Stimulated activated naive B cell treated with anti-CD40 and anti-IgM and Interleukin-4, amounts not matched to agents 10 μg/mL and 1 μg/mL and 100 μg/mL, for 72 hours (primary cell): ENCODE results near the gene LRRC45.

Source experiments
- ATAC-seq, 2 donors: fragments of 150-1000 bp; cut with Tn5 transposase; replicated peaks; 2 replicates each; pipeline ENCODE4 v1.10.0; 2021; ENCODE audit warnings: moderate library complexity in 1 of 2
- DNase-seq: peaks from one replicate; pipeline ENCODE4 v3.0.0; 2021
- H3K27ac Mint-ChIP-seq: one replicate; pipeline ENCODE4 v1.8.0; 2022; ENCODE audit warnings: mild to moderate bottlenecking, mixed read lengths
- H3K27me3 Mint-ChIP-seq, 2 donors: one replicate each; pipeline ENCODE4 v1.8.0; 2022; ENCODE audit warnings: mixed read lengths in 2 of 2
- H3K36me3 Mint-ChIP-seq, 2 donors: one replicate each; pipeline ENCODE4 v1.8.0; 2022; ENCODE audit warnings: mixed read lengths in 2 of 2, mild to moderate bottlenecking in 1 of 2
- H3K4me1 Mint-ChIP-seq, 2 donors: one replicate each; pipeline ENCODE4 v1.8.0; 2022; ENCODE audit warnings: mixed read lengths in 2 of 2, mild to moderate bottlenecking in 1 of 2
- H3K4me3 Mint-ChIP-seq, 2 donors: one replicate each; pipeline ENCODE4 v1.8.0; 2022; ENCODE audit warnings: mild to moderate bottlenecking in 2 of 2, mixed read lengths in 2 of 2, moderate library complexity in 1 of 2
- H3K9me3 Mint-ChIP-seq, 2 donors: one replicate each; pipeline ENCODE4 v1.8.0; 2022; ENCODE audit warnings: mixed read lengths in 2 of 2, mild to moderate bottlenecking in 1 of 2

Gene LRRC45

DNA sequence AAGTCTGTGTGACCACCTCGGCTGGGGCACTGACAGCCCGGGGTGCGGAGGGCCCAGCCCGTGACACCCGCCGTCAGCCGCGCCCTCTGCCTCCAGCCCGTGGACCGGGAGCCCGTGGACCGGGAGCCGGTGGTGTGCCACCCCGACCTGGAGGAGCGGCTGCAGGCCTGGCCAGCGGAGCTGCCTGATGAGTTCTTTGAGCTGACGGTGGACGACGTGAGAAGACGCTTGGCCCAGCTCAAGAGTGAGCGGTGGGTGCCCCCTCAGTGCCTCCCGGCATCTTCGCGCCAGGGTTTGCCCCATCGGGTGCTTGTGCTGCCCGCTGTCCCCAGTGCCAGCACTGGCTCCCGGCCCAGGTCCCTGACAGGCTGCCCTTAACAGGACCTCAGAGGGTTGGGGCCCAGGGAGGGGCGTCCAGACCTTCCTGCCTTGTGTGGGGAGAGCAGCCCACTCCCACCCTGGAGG, 14.1 kb upstream of the LRRC45 start:
- Mint-ChIP-seq H3K36me3 (peaks cover 6 to 15% of the 10 kb centered on the region in 2 donors), H3K27ac (no peak overlapping the region), H3K4me3 (no peak overlapping the region), H3K27me3 (no peaks in the 10 kb centered on the region), H3K9me3 (no peaks in the 10 kb centered on the region), H3K4me1 (no peaks in the 10 kb centered on the region)
- no peak for ATAC-seq
- DNase-seq = no peak

GRCh38 chr17:82009413-82009812, 13.7 kb upstream of the LRRC45 start:
- Mint-ChIP-seq H3K27ac (no peak overlapping the region), H3K27me3 (no peaks in the 10 kb centered on the region), H3K4me1 (no peaks in the 10 kb centered on the region), H3K4me3 (no peak overlapping the region), H3K9me3 (no peaks in the 10 kb centered on the region), H3K36me3 (peaks cover 6 to 15% of the 10 kb centered on the region in 2 donors)
- ATAC-seq = no peak
- DNase-seq = no peak

- no peaks in the 10 kb centered on the region for H3K9me3 Mint-ChIP-seq
- no peaks in the 10 kb centered on the region for H3K4me1 Mint-ChIP-seq
- H3K4me3 Mint-ChIP-seq = no peak overlapping the region
- H3K27me3 Mint-ChIP-seq = no peaks in the 10 kb centered on the region
- peaks cover 6 to 15% of the 10 kb centered on the region in 2 donors for H3K36me3 Mint-ChIP-seq
- DNase-seq (no peak), ATAC-seq (no peak)
- no peak overlapping the region for H3K27ac Mint-ChIP-seq
Observed at GRCh38 chr17:82010575-82011525, 12.3 kb upstream of the LRRC45 start.

GRCh38 chr17:82011617-82012187, 11.4 kb upstream of the LRRC45 start:
- DNase-seq (no peak), ATAC-seq (no peak)
- Mint-ChIP-seq H3K27ac (no peak overlapping the region), H3K4me3 (no peak overlapping the region), H3K9me3 (no peaks in the 10 kb centered on the region), H3K27me3 (no peaks in the 10 kb centered on the region), H3K36me3 (peaks cover 6 to 14% of the 10 kb centered on the region in 2 donors), H3K4me1 (no peaks in the 10 kb centered on the region)

- Mint-ChIP-seq H3K27me3 (no peaks in the 10 kb centered on the region), H3K4me1 (no peaks in the 10 kb centered on the region), H3K9me3 (no peaks in the 10 kb centered on the region), H3K4me3 (no peak overlapping the region), H3K36me3 (peaks cover 6 to 14% of the 10 kb centered on the region in 2 donors), H3K27ac (no peak overlapping the region)
- ATAC-seq (no peak), DNase-seq (no peak)
Observed at GRCh38 chr17:82012261-82012639, 10.9 kb upstream of the LRRC45 start.

GRCh38 chr17:82012640-82013295, 10.3 kb upstream of the LRRC45 start:
- Mint-ChIP-seq H3K27me3 (no peaks in the 10 kb centered on the region), H3K9me3 (no peaks in the 10 kb centered on the region), H3K4me3 (no peak overlapping the region), H3K27ac (no peak overlapping the region), H3K36me3 (peaks cover 6 to 14% of the 10 kb centered on the region in 2 donors), H3K4me1 (no peaks in the 10 kb centered on the region)
- DNase-seq (no peak), ATAC-seq (no peak)

DNA sequence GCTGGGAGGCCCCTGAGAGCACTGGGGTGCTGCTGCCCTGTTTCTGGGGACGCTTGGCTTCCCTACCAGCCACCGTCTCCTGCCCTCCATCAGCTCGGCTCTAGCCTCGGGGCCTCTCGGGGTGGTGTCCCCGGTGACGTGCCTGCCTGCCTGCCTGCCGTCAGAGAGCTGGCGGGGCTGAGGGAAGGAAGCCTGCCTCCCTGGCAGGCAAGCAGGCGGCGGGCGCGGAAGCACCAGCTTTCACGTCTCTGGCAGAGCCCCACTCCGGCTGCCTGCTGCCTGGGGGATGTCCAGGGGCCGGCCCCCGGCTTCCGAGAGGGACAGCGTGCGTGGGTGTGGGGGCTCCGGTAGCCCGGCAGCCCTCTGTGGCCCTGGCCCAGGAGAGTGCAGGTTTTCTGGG, 9.8 kb upstream of the LRRC45 start:
- H3K4me1 Mint-ChIP-seq = no peaks in the 10 kb centered on the region
- H3K4me3 Mint-ChIP-seq = no peak overlapping the region
- H3K27ac Mint-ChIP-seq = no peak overlapping the region
- peaks cover 6 to 10% of the 10 kb centered on the region in 2 donors for H3K36me3 Mint-ChIP-seq
- ATAC-seq (no peak), DNase-seq (no peak)
- no peaks in the 10 kb centered on the region for H3K27me3 Mint-ChIP-seq
- H3K9me3 Mint-ChIP-seq = no peaks in the 10 kb centered on the region

DNA sequence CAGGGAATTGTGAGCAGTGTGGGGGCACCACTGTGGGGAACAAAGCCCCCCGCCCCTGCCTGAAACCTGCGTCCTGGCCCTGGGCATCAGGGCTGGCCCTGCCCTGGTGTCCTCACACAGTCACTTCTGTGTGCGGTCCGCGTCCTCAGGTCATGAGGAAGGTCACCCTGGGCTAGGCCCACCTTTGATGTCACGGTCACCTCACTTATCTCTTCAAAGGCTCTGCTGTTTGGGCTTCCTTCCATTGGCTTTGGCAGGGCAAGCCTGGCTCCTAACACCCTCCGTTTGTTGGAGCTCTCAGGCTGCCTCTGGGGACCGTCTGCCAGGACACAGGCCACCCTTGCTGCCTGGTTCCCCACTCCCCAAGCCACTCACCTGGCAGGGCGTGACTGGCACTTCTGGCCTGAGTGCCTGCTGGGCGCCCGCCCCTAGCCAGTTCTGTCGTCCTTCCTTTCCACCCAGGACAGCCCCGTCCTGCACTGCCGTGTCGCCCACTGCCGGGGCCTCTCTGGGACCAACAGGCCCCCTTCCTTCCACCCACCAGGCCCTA, 9.3 kb upstream of the LRRC45 start:
- no peak overlapping the region for H3K27ac Mint-ChIP-seq

GRCh38 chr17:82014432-82014831, 8.7 kb upstream of the LRRC45 start:
- H3K27me3 Mint-ChIP-seq = no peaks in the 10 kb centered on the region
- H3K36me3 Mint-ChIP-seq = peaks cover 6 to 10% of the 10 kb centered on the region in 2 donors
- no peak overlapping the region for H3K4me3 Mint-ChIP-seq
- ATAC-seq = no peak
- H3K9me3 Mint-ChIP-seq = no peaks in the 10 kb centered on the region
- no peak overlapping the region for H3K27ac Mint-ChIP-seq
- H3K4me1 Mint-ChIP-seq = peaks cover 0 to 1% of the 10 kb centered on the region in 2 donors
- DNase-seq = no peak

More for the DNA sequence above, 9.3 kb upstream of the LRRC45 start:
- ATAC-seq (no peak), DNase-seq (no peak)
- Mint-ChIP-seq H3K4me3 (peak overlapping the region in 1 of 2 donors; percentile 35), H3K4me1 (no peaks in the 10 kb centered on the region), H3K27me3 (no peaks in the 10 kb centered on the region), H3K36me3 (peaks cover 6 to 11% of the 10 kb centered on the region in 2 donors), H3K9me3 (no peaks in the 10 kb centered on the region)

DNA sequence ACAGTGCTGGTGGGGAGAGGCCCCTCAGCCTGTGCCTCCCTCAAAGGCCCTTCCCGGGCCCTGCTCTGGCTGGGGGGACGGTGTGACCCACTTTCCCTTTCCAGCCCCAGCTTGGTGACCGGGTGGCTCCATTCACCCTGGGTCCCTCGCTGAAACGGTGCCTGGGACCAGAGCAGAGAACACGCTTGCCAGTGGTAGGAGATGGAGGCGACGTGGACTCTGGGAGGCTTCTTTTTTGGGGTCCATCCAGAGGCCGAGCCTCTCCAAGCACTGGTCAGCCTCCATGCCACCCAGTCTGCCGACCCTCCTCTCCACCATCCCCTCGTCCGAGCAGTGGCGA, 8.2 kb upstream of the LRRC45 start:
- no peaks in the 10 kb centered on the region for H3K9me3 Mint-ChIP-seq
- no peak overlapping the region for H3K4me3 Mint-ChIP-seq
- peaks cover 1 to 2% of the 10 kb centered on the region in 2 donors for H3K4me1 Mint-ChIP-seq
- ATAC-seq (no peak), DNase-seq (no peak)
- peaks cover 3 to 8% of the 10 kb centered on the region in 2 donors for H3K36me3 Mint-ChIP-seq
- H3K27ac Mint-ChIP-seq = no peak overlapping the region
- no peaks in the 10 kb centered on the region for H3K27me3 Mint-ChIP-seq

GRCh38 chr17:82015311-82015971, 7.7 kb upstream of the LRRC45 start:
- Mint-ChIP-seq H3K4me3 (no peak overlapping the region), H3K4me1 (peaks cover 3 to 7% of the 10 kb centered on the region in 2 donors), H3K36me3 (peaks cover 3 to 9% of the 10 kb centered on the region in 2 donors), H3K27me3 (no peaks in the 10 kb centered on the region), H3K27ac (no peak overlapping the region), H3K9me3 (no peaks in the 10 kb centered on the region)
- no peak for ATAC-seq
- no peak for DNase-seq

- peaks cover 3 to 7% of the 10 kb centered on the region in 2 donors for H3K36me3 Mint-ChIP-seq
- no peak overlapping the region for H3K27ac Mint-ChIP-seq
- H3K4me3 Mint-ChIP-seq = no peak overlapping the region
- H3K27me3 Mint-ChIP-seq = no peaks in the 10 kb centered on the region
- no peaks in the 10 kb centered on the region for H3K9me3 Mint-ChIP-seq
- no peak for ATAC-seq
- DNase-seq = no peak
- H3K4me1 Mint-ChIP-seq = peaks cover 8 to 15% of the 10 kb centered on the region in 2 donors
Observed at GRCh38 chr17:82016061-82016874, 6.8 kb upstream of the LRRC45 start.

GRCh38 chr17:82016875-82017459, 6.1 kb upstream of the LRRC45 start:
- H3K4me1 Mint-ChIP-seq = peaks cover 15 to 22% of the 10 kb centered on the region in 2 donors
- no peaks in the 10 kb centered on the region for H3K27me3 Mint-ChIP-seq
- no peaks in the 10 kb centered on the region for H3K9me3 Mint-ChIP-seq
- DNase-seq (no peak), ATAC-seq (no peak)
- peaks cover 3 to 7% of the 10 kb centered on the region in 2 donors for H3K36me3 Mint-ChIP-seq
- H3K4me3 Mint-ChIP-seq = no peak overlapping the region
- no peak overlapping the region for H3K27ac Mint-ChIP-seq
